Neural crest cell (in vitro differentiated cells): ENCODE measurements around the gene FARP1. TPM values are rescaled to one million over a fixed set of nuclear protein-coding genes. Genes with fewer than 3 reads are reported as not detected.

ENCODE experiments used
- DNase-seq: peaks from one replicate; pipeline ENCODE4 v3.0.0; 2021; ENCODE audit warnings: low read depth, mixed read lengths, low spot score
- H3K27ac Mint-ChIP-seq: one replicate; pipeline ENCODE4 v1.8.0; 2021; ENCODE audit warnings: mild to moderate bottlenecking, mixed read lengths; ENCODE audit not compliant: unreplicated experiment
- H3K27me3 Mint-ChIP-seq: 2 replicates; pipeline ENCODE4 v1.8.0; 2021; ENCODE audit warnings: low read depth, mild to moderate bottlenecking, mixed read lengths
- H3K36me3 Mint-ChIP-seq: 2 replicates; pipeline ENCODE4 v1.8.0; 2021; ENCODE audit warnings: low read depth, mild to moderate bottlenecking, mixed read lengths
- H3K4me1 Mint-ChIP-seq: 2 replicates; pipeline ENCODE4 v1.8.0; 2021; ENCODE audit warnings: mixed read lengths
- H3K4me3 Mint-ChIP-seq: one replicate; pipeline ENCODE4 v1.8.0; 2021; ENCODE audit warnings: mild to moderate bottlenecking, mixed read lengths
- H3K9me3 Mint-ChIP-seq: 2 replicates; pipeline ENCODE4 v1.8.0; 2021; ENCODE audit warnings: mixed read lengths
- CTCF ChIP-seq: fragments of 200-600 bp; sonication (generic); conservative IDR thresholded peaks from 2 replicates; pipeline ENCODE4 v1.5.0; 2021; ENCODE audit warnings: antibody characterized with exemption, mild to moderate bottlenecking
- total RNA-seq: library from RNA; stranded (reverse); gene quantifications from 2 replicates; pipeline ENCODE4 v1.2.1, GENCODE V29; 2021

The FARP1 gene
- total RNA-seq, 1 donor from 2014 or later, result 138 TPM

- Mint-ChIP-seq H3K27me3 (no peaks in the 10 kb centered on the region), H3K9me3 (peaks cover 8% of the 10 kb centered on the region), H3K4me3 (no peak overlapping the region), H3K27ac (no peak overlapping the region), H3K36me3 (peaks cover 4% of the 10 kb centered on the region), H3K4me1 (no peaks in the 10 kb centered on the region)
- no peak for DNase-seq
- TF ChIP-seq CTCF, result no peak
Measured at GRCh38 chr13:98099627-98100026, 43.3 kb upstream of the FARP1 start.

- Mint-ChIP-seq H3K9me3 (peaks cover 8% of the 10 kb centered on the region), H3K4me3 (no peak overlapping the region), H3K27ac (no peak overlapping the region), H3K36me3 (peaks cover 4% of the 10 kb centered on the region), H3K27me3 (no peaks in the 10 kb centered on the region), H3K4me1 (no peaks in the 10 kb centered on the region)
- no peak for TF ChIP-seq CTCF
- no peak for DNase-seq
Measured at GRCh38 chr13:98100481-98100880, 42.4 kb upstream of the FARP1 start.

DNA sequence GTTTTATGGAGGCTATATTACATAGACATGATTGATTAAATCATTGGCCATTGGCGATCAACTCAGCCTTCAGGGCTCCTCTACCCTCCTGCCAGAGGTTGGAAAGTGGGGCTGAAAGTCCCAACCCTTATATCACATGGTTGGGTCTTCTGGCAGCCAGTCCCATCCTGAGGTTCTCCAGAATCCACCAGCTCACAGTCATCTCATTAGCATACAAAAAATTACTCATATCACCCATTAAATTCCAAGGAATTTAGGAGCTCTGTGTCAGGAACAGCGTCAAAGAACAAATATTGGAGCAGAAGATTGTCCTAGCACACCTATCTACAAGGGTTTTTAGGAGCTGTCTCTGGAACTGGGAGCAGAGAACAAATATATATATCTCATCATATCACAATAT lies 39.4 kb upstream of the FARP1 start:
- Mint-ChIP-seq H3K36me3 (peaks cover 4% of the 10 kb centered on the region), H3K27ac (no peak overlapping the region), H3K9me3 (peaks cover 7% of the 10 kb centered on the region), H3K27me3 (no peaks in the 10 kb centered on the region), H3K4me1 (no peaks in the 10 kb centered on the region), H3K4me3 (no peak overlapping the region)
- no peak for DNase-seq
- no peak for TF ChIP-seq CTCF

GRCh38 chr13:98103942-98104880 lies 38.7 kb upstream of the FARP1 start:
- Mint-ChIP-seq H3K27ac (no peak overlapping the region), H3K4me1 (no peaks in the 10 kb centered on the region), H3K36me3 (peaks cover 4% of the 10 kb centered on the region), H3K27me3 (no peaks in the 10 kb centered on the region), H3K9me3 (peaks cover 5% of the 10 kb centered on the region), H3K4me3 (no peak overlapping the region)
- TF ChIP-seq CTCF, result peak; percentile 41
- no peak for DNase-seq

- Mint-ChIP-seq H3K36me3 (no peaks in the 10 kb centered on the region), H3K4me3 (no peak overlapping the region), H3K27me3 (no peaks in the 10 kb centered on the region), H3K9me3 (no peaks in the 10 kb centered on the region), H3K27ac (no peak overlapping the region), H3K4me1 (no peaks in the 10 kb centered on the region)
- no peak for DNase-seq
- TF ChIP-seq CTCF, result no peak
Measured at GRCh38 chr13:98105929-98106336, 37.0 kb upstream of the FARP1 start.
